Caco-2 (cell line): ENCODE results near the gene OSBPL6. TPM values are rescaled to one million over a fixed set of nuclear protein-coding genes. Genes with fewer than 3 reads are reported as not detected.
A peak's percentile ranks its signal among the peaks of the same experiment; 100 is the strongest.
"Not testable (repeated sequence)": the region's sequence is repeated elsewhere in the genome, so short reads cannot be mapped to it uniquely, and the experiment has no call there.

Source experiments
- BruUV-seq: library from RNA; stranded (reverse); fragments of 400-500 nt; replicated peaks from 2 replicates; lab custom pipeline; 2021; lab: Mats Ljungman, UMichigan
- CTCF ChIA-PET: fragments of 300-600 bp; sonication (Branson Sonifier 250); formaldehyde crosslinking; loops from one replicate; lab custom pipeline; 2022; ENCODE audit warnings: antibody characterized with exemption; lab: Charles Lee
- POLR2A ChIA-PET: fragments of 300-600 bp; sonication (Branson Sonifier 250); formaldehyde crosslinking; loops from one replicate; lab custom pipeline; 2022; ENCODE audit warnings: antibody characterized with exemption; lab: Charles Lee
- DNase-seq, 2 experiments: peaks; one replicate each; pipeline versions ENCODE4 v3.0.0 to v3.0.0-alpha.2; 2020 to 2022
- H3K27me3 ChIP-seq: replicated peaks from 2 replicates; pipeline ENCODE4 v1.6.0; 2011; ENCODE audit warnings: low read length; ENCODE audit not compliant: control insufficient read depth, insufficient read depth
- H3K36me3 ChIP-seq: 2 replicates; pipeline ENCODE4 v1.5.1; 2011; ENCODE audit warnings: low read length; ENCODE audit not compliant: control insufficient read depth, insufficient read depth
- H3K4me1 ChIP-seq: fragments of 250-450 bp; sonication (Bioruptor Pico); 2 replicates; pipeline ENCODE4 v1.5.1; 2020; ENCODE audit warnings: mild to moderate bottlenecking
- H3K4me3 ChIP-seq: 2 replicates; pipeline ENCODE4 v1.5.1; 2011; ENCODE audit warnings: low read depth, mild to moderate bottlenecking, control low read depth, low read length
- H3K9me3 ChIP-seq: fragments of 250-450 bp; sonication (Bioruptor Pico); 2 replicates; pipeline ENCODE4 v1.5.1; 2020; ENCODE audit warnings: mild to moderate bottlenecking, moderate library complexity
- H3K27ac Mint-ChIP-seq: one replicate; pipeline ENCODE4 v1.8.0; 2022; ENCODE audit warnings: mixed read lengths; ENCODE audit not compliant: unreplicated experiment
- H3K27me3 Mint-ChIP-seq: one replicate; pipeline ENCODE4 v1.8.0; 2022; ENCODE audit warnings: mixed read lengths; ENCODE audit not compliant: insufficient read depth, unreplicated experiment
- H3K36me3 Mint-ChIP-seq: one replicate; pipeline ENCODE4 v1.8.0; 2022; ENCODE audit warnings: mild to moderate bottlenecking, mixed read lengths; ENCODE audit not compliant: insufficient read depth, unreplicated experiment
- H3K4me1 Mint-ChIP-seq: one replicate; pipeline ENCODE4 v1.8.0; 2022; ENCODE audit warnings: low read depth, mixed read lengths; ENCODE audit not compliant: unreplicated experiment
- H3K4me3 Mint-ChIP-seq: one replicate; pipeline ENCODE4 v1.8.0; 2022; ENCODE audit warnings: mild to moderate bottlenecking, moderate library complexity, mixed read lengths; ENCODE audit not compliant: unreplicated experiment
- H3K9me3 Mint-ChIP-seq: one replicate; pipeline ENCODE4 v1.8.0; 2022; ENCODE audit warnings: mixed read lengths; ENCODE audit not compliant: unreplicated experiment
- CTCF ChIP-seq, 2 experiments: fragments of 200-600 bp in 1 of 2; IDR thresholded peaks; 1 replicate in 1 of 2; 2 replicates in 1 of 2; pipeline versions ENCODE4 v1.5.1 to v1.8.0; 2011 to 2022; ENCODE audit warnings: antibody characterized with exemption in 1 of 2, control low read depth in 1 of 2, inconsistent platforms in 1 of 2, low read depth in 1 of 2, low read length in 1 of 2, mild to moderate bottlenecking in 1 of 2, moderate library complexity in 1 of 2; ENCODE audit not compliant: insufficient read depth in 1 of 2, severe bottlenecking in 1 of 2, unreplicated experiment in 1 of 2
- intact Hi-C: fragments of 100-400 bp; cut with micrococcal nuclease; formaldehyde crosslinking; loops from one replicate; pipeline ENCODE4 v1.10.0; 2022; ENCODE audit not compliant: unreplicated experiment
- total RNA-seq: library from RNA; stranded (reverse); gene quantifications from 2 replicates; pipeline ENCODE4 v1.2.3, GENCODE V29; 2022

The OSBPL6 gene
- total RNA-seq, 1 experiment from 2014 or later: 1.5 TPM

GRCh38 chr2:178412047-178412446 lies 217.7 kb downstream of the OSBPL6 start:
- H3K4me1 ChIP-seq: no peaks in the 10 kb centered on the region
- Mint-ChIP-seq H3K27me3 (no peaks in the 10 kb centered on the region), H3K9me3 (no peaks in the 10 kb centered on the region), H3K4me1 (no peaks in the 10 kb centered on the region), H3K27ac (no peak overlapping the region), H3K36me3 (no peaks in the 10 kb centered on the region), H3K4me3 (no peak overlapping the region)
- no peak for TF ChIP-seq CTCF (IDR thresholded peaks at IDR 0.05; ENCODE audit: insufficient read depth in 1 of 2, low read depth in 1 of 2, low read length in 1 of 2, severe bottlenecking in 1 of 2, unreplicated experiment in 1 of 2)
- intact Hi-C loops: loop anchor here (10.0 kb wide), 1 partner anchor 427 kb away; no protein-coding TSS in a partner anchor
- no peak for DNase-seq
- no peaks in the 10 kb centered on the region for H3K36me3 ChIP-seq
- BruUV-seq: no TSS peak
- H3K9me3 ChIP-seq: no peaks in the 10 kb centered on the region
- H3K4me3 ChIP-seq: no peak overlapping the region
- ChIA-PET CTCF (no interaction called here), POLR2A (no interaction called here)
- H3K27me3 ChIP-seq: no peaks in the 10 kb centered on the region

- not testable (repeated sequence) for H3K4me3 ChIP-seq, H3K4me1 Mint-ChIP-seq, H3K4me1 ChIP-seq, DNase-seq, H3K27me3 Mint-ChIP-seq, H3K9me3 Mint-ChIP-seq, BruUV-seq, H3K27me3 ChIP-seq, H3K9me3 ChIP-seq, H3K36me3 Mint-ChIP-seq, H3K27ac Mint-ChIP-seq, H3K36me3 ChIP-seq
- POLR2A ChIA-PET: interaction anchor here (1.3 kb wide), 1 partner anchor 39 kb away, joined by 3 read pairs; the partner anchor contains the start of genes PJVK and PRKRA
- peak overlapping the region; percentile 73 for H3K4me3 Mint-ChIP-seq
- intact Hi-C loops: loop anchor here (10.0 kb wide), 1 partner anchor 428 kb away; no protein-coding TSS in a partner anchor
- CTCF ChIA-PET: interaction anchor here (0.7 to 1.0 kb wide), 2 partner anchors 29 to 301 kb away, joined by 3 to 4 read pairs; no protein-coding TSS in a partner anchor
These were observed 218.1 kb downstream of the OSBPL6 start for GRCh38 chr2:178412453-178412852.

- Mint-ChIP-seq H3K4me1 (no peaks in the 10 kb centered on the region), H3K27me3 (no peaks in the 10 kb centered on the region), H3K36me3 (no peaks in the 10 kb centered on the region), H3K27ac (peak overlapping the region; percentile 65), H3K4me3 (peak overlapping the region; percentile 73), H3K9me3 (no peaks in the 10 kb centered on the region)
- H3K36me3 ChIP-seq: no peaks in the 10 kb centered on the region
- H3K27me3 ChIP-seq: no peaks in the 10 kb centered on the region
- ChIA-PET POLR2A (interaction anchor here (1.3 kb wide), 1 partner anchor 37 kb away, joined by 3 read pairs; the partner anchor contains the start of genes PJVK and PRKRA), CTCF (interaction anchor here (1.0 to 1.3 kb wide), 6 partner anchors 15 to 302 kb away, joined by 3 to 5 read pairs (median 4); no protein-coding TSS in a partner anchor)
- BruUV-seq: no TSS peak
- TF ChIP-seq CTCF (IDR thresholded peaks at IDR 0.05; ENCODE audit: insufficient read depth in 1 of 2, low read depth in 1 of 2, low read length in 1 of 2, severe bottlenecking in 1 of 2, unreplicated experiment in 1 of 2): no peak
- intact Hi-C loops: loop anchor here (1.0 to 10.0 kb wide), 6 partner anchors 16 to 429 kb away; partner anchors contain the start of genes OSBPL6 and RBM45
- H3K9me3 ChIP-seq: no peaks in the 10 kb centered on the region
- peak in 1 of 2 experiments; percentile 36 for DNase-seq
- H3K4me3 ChIP-seq: peak overlapping the region; percentile 35
- no peaks in the 10 kb centered on the region for H3K4me1 ChIP-seq
These were observed 219.4 kb downstream of the OSBPL6 start for GRCh38 chr2:178413472-178414265.
